ENCODE data around the gene CDH4. TPM values are rescaled to one million over a fixed set of nuclear protein-coding genes. Genes with fewer than 3 reads are reported as not detected.

CDH4 gene
- total RNA-seq, 2 donors from 2014 or later = 0.07 to 0.94 TPM

DNA sequence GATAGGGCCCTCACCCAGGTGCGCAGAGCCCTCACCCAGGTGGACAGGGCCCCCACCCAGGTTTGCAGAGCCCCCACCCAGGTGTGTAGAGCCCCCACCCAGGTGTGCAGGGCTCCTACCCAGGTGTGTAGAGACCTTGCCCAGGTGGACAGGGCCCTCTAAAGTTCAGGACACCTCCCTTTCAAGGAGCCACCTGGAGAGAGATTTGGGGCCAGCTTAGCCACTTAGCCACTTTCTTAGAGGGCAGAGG lies 533.4 kb downstream of the CDH4 start:
- TF ChIP-seq, protein P1, sequence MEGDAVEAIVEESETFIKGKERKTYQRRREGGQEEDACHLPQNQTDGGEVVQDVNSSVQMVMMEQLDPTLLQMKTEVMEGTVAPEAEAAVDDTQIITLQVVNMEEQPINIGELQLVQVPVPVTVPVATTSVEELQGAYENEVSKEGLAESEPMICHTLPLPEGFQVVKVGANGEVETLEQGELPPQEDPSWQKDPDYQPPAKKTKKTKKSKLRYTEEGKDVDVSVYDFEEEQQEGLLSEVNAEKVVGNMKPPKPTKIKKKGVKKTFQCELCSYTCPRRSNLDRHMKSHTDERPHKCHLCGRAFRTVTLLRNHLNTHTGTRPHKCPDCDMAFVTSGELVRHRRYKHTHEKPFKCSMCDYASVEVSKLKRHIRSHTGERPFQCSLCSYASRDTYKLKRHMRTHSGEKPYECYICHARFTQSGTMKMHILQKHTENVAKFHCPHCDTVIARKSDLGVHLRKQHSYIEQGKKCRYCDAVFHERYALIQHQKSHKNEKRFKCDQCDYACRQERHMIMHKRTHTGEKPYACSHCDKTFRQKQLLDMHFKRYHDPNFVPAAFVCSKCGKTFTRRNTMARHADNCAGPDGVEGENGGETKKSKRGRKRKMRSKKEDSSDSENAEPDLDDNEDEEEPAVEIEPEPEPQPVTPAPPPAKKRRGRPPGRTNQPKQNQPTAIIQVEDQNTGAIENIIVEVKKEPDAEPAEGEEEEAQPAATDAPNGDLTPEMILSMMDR (IDR thresholded peaks at IDR 0.05) = no peak
- H3K27me3 ChIP-seq = no peaks in the 10 kb centered on the region
- H3K27ac ChIP-seq = no peak overlapping the region
- no peaks in the 10 kb centered on the region for H3K4me1 ChIP-seq
- H3K4me3 ChIP-seq = no peak overlapping the region
- DNase-seq (ENCODE audit: low spot score) = no peak
- peaks cover 0 to 15% of the 10 kb centered on the region in 2 donors for H3K9me3 ChIP-seq
- H3K36me3 ChIP-seq = no peaks in the 10 kb centered on the region

DNA sequence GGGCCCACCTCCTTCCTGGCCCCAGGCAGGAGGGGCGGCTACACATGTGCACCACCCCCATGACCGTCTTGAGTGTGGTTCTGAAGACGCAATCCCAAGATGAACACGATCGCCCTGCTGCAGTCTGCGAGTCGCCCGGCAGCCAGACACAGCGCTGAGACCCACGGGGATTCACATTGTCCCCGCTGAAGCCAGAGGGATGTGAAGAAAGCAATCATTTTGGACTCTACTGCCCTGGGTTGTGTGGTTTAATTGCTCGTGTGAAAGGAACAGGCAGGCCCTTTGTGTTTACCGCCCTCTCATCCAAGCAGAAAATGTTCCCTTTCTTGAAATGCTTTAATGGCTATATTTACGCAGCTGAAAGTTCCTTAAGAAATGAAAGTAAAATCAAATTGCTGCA lies 534.2 kb downstream of the CDH4 start:
- no peaks in the 10 kb centered on the region for H3K27me3 ChIP-seq
- H3K27ac ChIP-seq = no peak overlapping the region
- no peak for DNase-seq (ENCODE audit: low spot score)
- TF ChIP-seq, protein P1 (IDR thresholded peaks at IDR 0.05) = no peak
- H3K9me3 ChIP-seq = peaks cover 0 to 14% of the 10 kb centered on the region in 2 donors
- no peak overlapping the region for H3K4me3 ChIP-seq
- no peaks in the 10 kb centered on the region for H3K4me1 ChIP-seq
- H3K36me3 ChIP-seq = no peaks in the 10 kb centered on the region

DNA sequence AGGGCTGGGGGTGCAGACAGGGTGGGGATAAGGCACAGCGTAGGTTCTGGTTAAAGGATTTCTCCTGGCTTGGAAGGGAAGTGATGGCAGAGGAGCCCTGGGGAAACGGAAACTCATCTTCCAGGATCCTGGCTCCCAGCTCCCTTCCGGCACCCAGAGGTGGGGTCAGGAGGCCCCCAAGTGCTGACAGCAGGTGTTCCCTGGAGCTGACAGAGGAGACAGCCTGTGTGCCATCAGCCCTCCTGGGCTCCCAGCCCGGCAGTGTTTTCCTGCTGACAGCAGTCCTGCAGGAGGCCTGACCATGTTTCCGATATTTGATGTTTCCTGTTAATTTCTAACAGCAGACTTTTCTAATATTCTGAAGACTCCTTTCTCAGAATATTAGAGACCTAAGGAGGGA lies 536.3 kb downstream of the CDH4 start:
- TF ChIP-seq, protein P1 (IDR thresholded peaks at IDR 0.05) = no peak
- Histone ChIP-seq H3K27ac (no peak overlapping the region), H3K36me3 (no peaks in the 10 kb centered on the region), H3K4me3 (no peak overlapping the region), H3K9me3 (no peaks in the 10 kb centered on the region), H3K27me3 (no peaks in the 10 kb centered on the region), H3K4me1 (no peaks in the 10 kb centered on the region)
- no peak for DNase-seq (ENCODE audit: low spot score)

DNA sequence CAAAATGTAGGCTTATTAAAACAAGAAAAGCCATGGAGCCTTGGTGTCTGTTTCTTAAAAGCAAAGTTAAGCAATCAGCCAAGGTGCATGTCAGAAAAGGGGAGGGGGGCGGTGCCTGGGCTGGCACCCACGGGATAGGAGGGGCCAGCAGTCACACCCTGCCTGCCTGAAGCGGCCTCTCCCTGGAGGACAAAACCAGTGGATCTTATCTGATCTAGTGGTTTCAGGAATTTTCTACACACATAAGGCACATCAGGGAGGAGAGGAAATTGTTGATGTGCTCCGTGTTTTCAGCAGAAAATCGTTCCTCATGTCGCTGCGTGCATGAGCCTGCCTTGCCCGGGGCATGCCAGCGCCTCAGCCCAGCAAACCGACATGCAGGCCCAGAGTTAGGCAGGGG lies 537.3 kb downstream of the CDH4 start:
- no peaks in the 10 kb centered on the region for H3K27me3 ChIP-seq
- no peaks in the 10 kb centered on the region for H3K9me3 ChIP-seq
- H3K4me3 ChIP-seq = no peak overlapping the region
- H3K4me1 ChIP-seq = no peaks in the 10 kb centered on the region
- no peak overlapping the region for H3K27ac ChIP-seq
- TF ChIP-seq, protein P1 (IDR thresholded peaks at IDR 0.05) = no peak
- no peak for DNase-seq (ENCODE audit: low spot score)
- H3K36me3 ChIP-seq = no peaks in the 10 kb centered on the region

DNA sequence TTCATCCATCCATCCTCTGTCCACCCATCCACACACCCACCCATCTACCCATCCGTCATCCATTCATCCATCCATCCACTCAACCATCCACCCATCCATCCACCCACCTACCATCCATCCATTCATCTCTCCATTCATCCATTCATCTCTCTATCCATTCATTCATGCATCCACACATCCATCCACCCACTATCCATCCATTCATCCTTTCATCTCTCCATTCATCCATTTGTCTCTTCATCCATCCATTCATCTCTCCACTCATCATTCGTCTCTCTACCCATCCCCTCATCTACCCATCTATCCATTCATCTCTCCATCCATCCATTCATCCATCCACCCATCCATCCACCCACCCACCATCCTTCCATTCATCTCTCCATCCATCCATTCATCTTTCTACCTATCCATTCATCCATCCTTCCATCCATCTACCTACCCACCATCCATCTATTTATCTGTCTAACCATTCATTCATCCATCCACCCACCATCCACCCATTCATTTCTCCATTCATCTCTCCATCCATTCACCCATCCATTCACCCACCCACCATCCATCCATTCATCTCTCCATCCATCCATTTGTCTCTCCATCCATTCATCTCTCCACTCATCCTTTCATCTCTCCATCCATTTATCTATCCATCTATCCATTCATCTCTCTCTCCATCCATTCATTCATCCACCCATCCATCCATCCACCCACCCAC lies 538.2 kb downstream of the CDH4 start:
- TF ChIP-seq, protein P1 (IDR thresholded peaks at IDR 0.05) = no peak
- Histone ChIP-seq H3K27ac (no peak overlapping the region), H3K4me1 (no peaks in the 10 kb centered on the region), H3K36me3 (no peaks in the 10 kb centered on the region), H3K4me3 (no peak overlapping the region), H3K27me3 (no peaks in the 10 kb centered on the region), H3K9me3 (no peaks in the 10 kb centered on the region)
- DNase-seq (ENCODE audit: low spot score) = no peak

DNA sequence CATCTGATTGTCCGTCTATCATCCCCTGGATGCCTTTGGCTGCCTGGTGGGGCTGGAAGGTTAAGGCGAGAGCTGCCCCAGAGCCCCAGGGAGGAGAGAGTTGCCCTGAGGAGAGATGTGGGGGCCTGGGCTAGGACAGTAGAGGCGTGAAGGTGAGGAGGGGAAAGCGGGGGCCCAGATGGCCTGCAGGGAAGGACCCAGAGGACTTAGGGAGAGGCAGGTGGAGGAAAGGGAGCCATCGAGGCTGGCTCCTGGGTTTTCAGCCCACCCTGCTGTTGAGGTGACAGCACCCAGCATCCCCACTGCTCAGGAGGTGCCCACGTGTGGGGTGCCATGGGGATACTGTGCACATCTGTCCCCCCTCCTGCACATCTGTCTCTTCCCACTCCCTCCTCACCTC lies 539.9 kb downstream of the CDH4 start:
- Histone ChIP-seq H3K9me3 (no peaks in the 10 kb centered on the region), H3K36me3 (no peaks in the 10 kb centered on the region), H3K27ac (no peak overlapping the region), H3K4me1 (no peaks in the 10 kb centered on the region), H3K4me3 (no peak overlapping the region), H3K27me3 (no peaks in the 10 kb centered on the region)
- no peak for DNase-seq (ENCODE audit: low spot score)
- TF ChIP-seq, protein P1 (IDR thresholded peaks at IDR 0.05) = no peak
